WTC11 (cell line): ENCODE data around the gene ARVCF.

Experiments
- ATF3 ChIP-seq: sonication (generic); formaldehyde crosslinking; conservative IDR thresholded peaks from 2 replicates; pipeline ENCODE4 v1.8.1; 2022; ENCODE audit warnings: mild to moderate bottlenecking, missing genetic modification reagents
- JAZF1 ChIP-seq: fragments of 250-450 bp; sonication (Bioruptor Pico); IDR thresholded peaks from 2 replicates; pipeline ENCODE4 v1.9.0; 2021; ENCODE audit warnings: moderate library complexity, mild to moderate bottlenecking, inconsistent platforms
- JUN ChIP-seq: sonication (generic); formaldehyde crosslinking; IDR thresholded peaks from 2 replicates; pipeline ENCODE4 v1.8.0; 2023; ENCODE audit warnings: mild to moderate bottlenecking, missing genetic modification reagents
- MAX ChIP-seq: sonication (generic); formaldehyde crosslinking; IDR thresholded peaks from 2 replicates; pipeline ENCODE4 v1.8.0; 2022; ENCODE audit warnings: mild to moderate bottlenecking, missing genetic modification reagents
- NR2C2 ChIP-seq: sonication (generic); formaldehyde crosslinking; IDR thresholded peaks from 2 replicates; pipeline ENCODE4 v1.8.0; 2022; ENCODE audit warnings: mild to moderate bottlenecking, missing genetic modification reagents
- TEAD1 ChIP-seq: sonication (generic); formaldehyde crosslinking; IDR thresholded peaks from 2 replicates; pipeline ENCODE4 v1.8.0; 2022; ENCODE audit warnings: mild to moderate bottlenecking, missing genetic modification reagents
- USF2 ChIP-seq: sonication (generic); formaldehyde crosslinking; IDR thresholded peaks from 2 replicates; pipeline ENCODE4 v1.8.1; 2023; ENCODE audit warnings: mild to moderate bottlenecking, missing genetic modification reagents, moderate library complexity
- ZNF317 ChIP-seq: sonication (generic); formaldehyde crosslinking; IDR thresholded peaks from 2 replicates; pipeline ENCODE4 v1.8.1; 2023; ENCODE audit warnings: low read depth, mild to moderate bottlenecking, moderate library complexity, missing genetic modification reagents, borderline replicate concordance
- TF ChIP-seq, protein P1 (sequence below): fragments of 200-600 bp; IDR thresholded peaks from 2 replicates; pipeline ENCODE4 v1.8.0; 2022; ENCODE audit warnings: antibody characterized with exemption
- TF ChIP-seq, protein P2 (sequence below): sonication (generic); formaldehyde crosslinking; IDR thresholded peaks from 2 replicates; pipeline ENCODE4 v1.8.0; 2023; ENCODE audit warnings: missing genetic modification reagents, mild to moderate bottlenecking, borderline replicate concordance
- TF ChIP-seq, protein P3 (sequence below): sonication (generic); formaldehyde crosslinking; IDR thresholded peaks from 2 replicates; pipeline ENCODE4 v1.8.1; 2022; ENCODE audit warnings: mild to moderate bottlenecking, missing genetic modification reagents, moderate library complexity, borderline replicate concordance

- TF ChIP-seq MAX (CRISPR knock-in tag) = no peak
- TF ChIP-seq, protein P1, sequence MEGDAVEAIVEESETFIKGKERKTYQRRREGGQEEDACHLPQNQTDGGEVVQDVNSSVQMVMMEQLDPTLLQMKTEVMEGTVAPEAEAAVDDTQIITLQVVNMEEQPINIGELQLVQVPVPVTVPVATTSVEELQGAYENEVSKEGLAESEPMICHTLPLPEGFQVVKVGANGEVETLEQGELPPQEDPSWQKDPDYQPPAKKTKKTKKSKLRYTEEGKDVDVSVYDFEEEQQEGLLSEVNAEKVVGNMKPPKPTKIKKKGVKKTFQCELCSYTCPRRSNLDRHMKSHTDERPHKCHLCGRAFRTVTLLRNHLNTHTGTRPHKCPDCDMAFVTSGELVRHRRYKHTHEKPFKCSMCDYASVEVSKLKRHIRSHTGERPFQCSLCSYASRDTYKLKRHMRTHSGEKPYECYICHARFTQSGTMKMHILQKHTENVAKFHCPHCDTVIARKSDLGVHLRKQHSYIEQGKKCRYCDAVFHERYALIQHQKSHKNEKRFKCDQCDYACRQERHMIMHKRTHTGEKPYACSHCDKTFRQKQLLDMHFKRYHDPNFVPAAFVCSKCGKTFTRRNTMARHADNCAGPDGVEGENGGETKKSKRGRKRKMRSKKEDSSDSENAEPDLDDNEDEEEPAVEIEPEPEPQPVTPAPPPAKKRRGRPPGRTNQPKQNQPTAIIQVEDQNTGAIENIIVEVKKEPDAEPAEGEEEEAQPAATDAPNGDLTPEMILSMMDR = no peak
- TF ChIP-seq, protein P2, sequence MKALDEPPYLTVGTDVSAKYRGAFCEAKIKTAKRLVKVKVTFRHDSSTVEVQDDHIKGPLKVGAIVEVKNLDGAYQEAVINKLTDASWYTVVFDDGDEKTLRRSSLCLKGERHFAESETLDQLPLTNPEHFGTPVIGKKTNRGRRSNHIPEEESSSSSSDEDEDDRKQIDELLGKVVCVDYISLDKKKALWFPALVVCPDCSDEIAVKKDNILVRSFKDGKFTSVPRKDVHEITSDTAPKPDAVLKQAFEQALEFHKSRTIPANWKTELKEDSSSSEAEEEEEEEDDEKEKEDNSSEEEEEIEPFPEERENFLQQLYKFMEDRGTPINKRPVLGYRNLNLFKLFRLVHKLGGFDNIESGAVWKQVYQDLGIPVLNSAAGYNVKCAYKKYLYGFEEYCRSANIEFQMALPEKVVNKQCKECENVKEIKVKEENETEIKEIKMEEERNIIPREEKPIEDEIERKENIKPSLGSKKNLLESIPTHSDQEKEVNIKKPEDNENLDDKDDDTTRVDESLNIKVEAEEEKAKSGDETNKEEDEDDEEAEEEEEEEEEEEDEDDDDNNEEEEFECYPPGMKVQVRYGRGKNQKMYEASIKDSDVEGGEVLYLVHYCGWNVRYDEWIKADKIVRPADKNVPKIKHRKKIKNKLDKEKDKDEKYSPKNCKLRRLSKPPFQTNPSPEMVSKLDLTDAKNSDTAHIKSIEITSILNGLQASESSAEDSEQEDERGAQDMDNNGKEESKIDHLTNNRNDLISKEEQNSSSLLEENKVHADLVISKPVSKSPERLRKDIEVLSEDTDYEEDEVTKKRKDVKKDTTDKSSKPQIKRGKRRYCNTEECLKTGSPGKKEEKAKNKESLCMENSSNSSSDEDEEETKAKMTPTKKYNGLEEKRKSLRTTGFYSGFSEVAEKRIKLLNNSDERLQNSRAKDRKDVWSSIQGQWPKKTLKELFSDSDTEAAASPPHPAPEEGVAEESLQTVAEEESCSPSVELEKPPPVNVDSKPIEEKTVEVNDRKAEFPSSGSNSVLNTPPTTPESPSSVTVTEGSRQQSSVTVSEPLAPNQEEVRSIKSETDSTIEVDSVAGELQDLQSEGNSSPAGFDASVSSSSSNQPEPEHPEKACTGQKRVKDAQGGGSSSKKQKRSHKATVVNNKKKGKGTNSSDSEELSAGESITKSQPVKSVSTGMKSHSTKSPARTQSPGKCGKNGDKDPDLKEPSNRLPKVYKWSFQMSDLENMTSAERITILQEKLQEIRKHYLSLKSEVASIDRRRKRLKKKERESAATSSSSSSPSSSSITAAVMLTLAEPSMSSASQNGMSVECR (CRISPR knock-in tag) = no peak
- TF ChIP-seq ZNF317 = no peak
- no peak for TF ChIP-seq USF2 (CRISPR knock-in tag)
- TF ChIP-seq, protein P3, sequence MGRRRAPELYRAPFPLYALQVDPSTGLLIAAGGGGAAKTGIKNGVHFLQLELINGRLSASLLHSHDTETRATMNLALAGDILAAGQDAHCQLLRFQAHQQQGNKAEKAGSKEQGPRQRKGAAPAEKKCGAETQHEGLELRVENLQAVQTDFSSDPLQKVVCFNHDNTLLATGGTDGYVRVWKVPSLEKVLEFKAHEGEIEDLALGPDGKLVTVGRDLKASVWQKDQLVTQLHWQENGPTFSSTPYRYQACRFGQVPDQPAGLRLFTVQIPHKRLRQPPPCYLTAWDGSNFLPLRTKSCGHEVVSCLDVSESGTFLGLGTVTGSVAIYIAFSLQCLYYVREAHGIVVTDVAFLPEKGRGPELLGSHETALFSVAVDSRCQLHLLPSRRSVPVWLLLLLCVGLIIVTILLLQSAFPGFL (CRISPR knock-in tag) = no peak
- no peak for TF ChIP-seq TEAD1
- no peak for TF ChIP-seq NR2C2 (CRISPR knock-in tag)
- no peak for TF ChIP-seq JUN (CRISPR knock-in tag)
- TF ChIP-seq ATF3 (CRISPR knock-in tag) = no peak
- TF ChIP-seq JAZF1 (CRISPR knock-in tag) = no peak
Observed at GRCh38 chr22:19996694-19997384, 19.8 kb downstream of the ARVCF start.
